GM21423 (cell line): ENCODE measurements around the gene RSPH10B.
"Not testable (repeated sequence)": the region's sequence is repeated elsewhere in the genome, so short reads cannot be mapped to it uniquely, and the experiment has no call there.

Experiments
- ATAC-seq: cut with Tn5 transposase; IDR thresholded peaks from one replicate; pipeline ENCODE4 v1.9.1; 2021; ENCODE audit warnings: mild to moderate bottlenecking, moderate library complexity; ENCODE audit not compliant: unreplicated experiment

RSPH10B gene

GRCh38 chr7:5930290-5930689, 40.2 kb downstream of the RSPH10B start:
- ATAC-seq: not testable (repeated sequence)

GRCh38 chr7:5926263-5926870, 44.1 kb downstream of the RSPH10B start:
- ATAC-seq: not testable (repeated sequence)

DNA sequence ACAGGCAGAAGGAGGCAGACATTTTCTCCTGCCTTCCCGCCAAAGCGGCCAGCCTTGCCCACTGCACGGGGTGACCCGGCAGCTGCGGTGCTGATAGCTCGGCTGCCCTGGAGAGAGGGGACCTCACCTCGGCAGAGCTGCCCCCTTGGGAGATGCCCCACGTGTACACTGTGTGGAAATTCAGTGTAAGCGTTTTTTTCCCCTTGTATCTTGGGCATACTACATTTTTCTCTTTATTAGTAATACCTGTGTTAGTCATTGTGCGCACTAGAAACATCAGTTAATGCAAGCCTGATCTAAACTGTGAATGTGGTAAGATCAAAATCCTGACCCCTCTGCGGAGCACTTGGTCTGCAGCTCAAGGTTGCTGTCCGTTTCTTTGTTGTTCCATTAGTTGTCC, 45.9 kb downstream of the RSPH10B start:
- not testable (repeated sequence) for ATAC-seq

- not testable (repeated sequence) for ATAC-seq
Measured at GRCh38 chr7:5924180-5924579, 46.3 kb downstream of the RSPH10B start.

DNA sequence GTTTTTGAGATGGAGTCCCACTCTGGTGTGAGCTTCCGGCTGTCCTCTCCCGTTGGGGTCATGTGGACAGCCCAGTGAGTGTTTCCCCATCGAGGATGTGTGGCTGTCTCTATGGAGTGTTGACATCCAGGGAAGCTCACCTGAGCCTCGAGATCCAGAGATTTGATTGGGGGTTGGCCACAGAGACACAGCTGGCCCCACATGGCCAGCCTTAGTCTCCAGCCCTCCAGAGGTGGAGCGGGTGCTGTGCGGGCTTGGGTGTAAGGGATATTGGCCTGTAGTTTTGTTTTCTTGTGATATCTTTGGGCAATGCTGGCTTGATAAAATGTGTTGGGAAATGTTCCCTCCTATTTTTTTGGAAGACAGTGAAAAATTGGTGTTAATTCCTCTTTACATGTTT, 54.0 kb downstream of the RSPH10B start:
- ATAC-seq: not testable (repeated sequence)

DNA sequence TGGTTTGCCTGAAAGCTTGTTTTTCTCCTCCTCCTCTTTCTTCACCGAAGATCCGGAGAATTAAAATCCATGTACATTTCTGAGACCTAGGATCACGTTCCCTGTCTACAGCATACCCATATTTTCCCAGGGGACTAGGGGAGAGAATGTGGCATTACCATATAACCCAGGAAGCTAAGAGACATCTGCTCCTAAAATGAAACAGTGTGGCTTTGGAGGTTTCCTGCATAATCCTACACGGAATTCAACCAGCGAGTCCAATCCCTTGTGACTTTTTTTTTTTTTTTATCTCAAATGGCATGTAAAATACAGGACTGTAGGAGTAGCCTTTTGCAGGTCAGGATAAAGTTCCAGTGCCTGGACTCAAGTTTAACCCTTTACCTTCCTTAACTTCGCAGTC, 61.7 kb downstream of the RSPH10B start:
- ATAC-seq: not testable (repeated sequence)

- not testable (repeated sequence) for ATAC-seq
Measured at GRCh38 chr7:5904726-5905125, 65.8 kb downstream of the RSPH10B start.

DNA sequence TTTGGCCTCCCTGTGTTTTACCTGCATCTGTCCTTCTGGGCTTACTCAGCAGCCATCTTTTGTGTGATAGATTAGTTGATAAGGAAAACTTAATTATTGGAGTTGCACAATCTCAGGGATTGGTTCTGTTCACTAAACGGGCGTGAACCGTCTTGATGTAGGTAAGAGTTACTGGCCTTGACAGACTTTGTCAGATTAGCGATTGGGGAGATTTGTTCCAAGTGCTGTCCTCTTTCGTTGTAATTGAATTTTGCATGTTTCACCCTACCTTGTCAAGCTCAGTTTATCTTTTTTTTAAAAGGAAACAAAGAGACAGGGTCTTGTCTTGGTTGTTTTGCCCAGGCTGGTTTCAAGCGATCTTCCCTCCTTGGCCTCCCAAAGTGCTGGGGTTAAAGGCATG, 67.5 kb downstream of the RSPH10B start:
- not testable (repeated sequence) for ATAC-seq

DNA sequence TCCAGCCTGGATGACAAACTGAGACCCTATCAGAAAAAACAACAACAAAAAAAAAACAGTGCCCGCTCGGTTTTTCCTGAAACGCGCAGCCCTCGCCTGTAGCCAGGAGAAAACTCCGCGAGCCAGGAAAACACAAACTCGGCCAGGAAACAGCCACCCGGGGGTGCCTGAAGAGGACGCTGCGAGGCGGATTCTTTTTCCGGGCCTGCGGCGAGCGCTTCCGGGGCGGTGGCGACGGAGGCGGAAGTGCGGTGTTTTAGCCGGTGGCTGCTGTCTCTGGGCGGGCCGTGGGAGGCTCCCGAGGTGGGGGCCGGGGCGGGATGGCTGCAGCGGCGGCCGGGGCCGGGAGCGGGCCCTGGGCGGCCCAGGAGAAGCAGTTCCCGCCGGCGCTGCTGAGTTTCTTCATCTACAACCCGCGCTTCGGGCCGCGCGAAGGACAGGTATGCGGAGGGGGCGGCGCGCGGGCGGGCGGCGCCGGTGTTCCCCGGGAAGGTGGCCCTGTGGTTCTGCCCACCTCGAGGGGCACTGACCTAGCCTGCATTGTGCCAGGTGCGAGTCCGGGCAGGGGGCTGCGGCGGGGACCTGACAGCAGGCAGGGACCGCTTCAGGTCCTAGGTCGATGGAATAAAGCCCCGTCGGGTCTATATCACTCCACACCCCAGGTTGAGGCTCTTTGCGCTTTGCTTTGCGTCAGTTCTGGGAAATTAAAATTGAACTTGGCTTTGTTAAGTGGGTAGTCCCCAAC, 71.8 kb downstream of the RSPH10B start, which contains the start of gene CCZ1:
TSS of gene CCZ1 (plus strand) at position 254 of the 745 bp plus-strand sequence. CDS start at position 321, 67 bp downstream.
- ATAC-seq: peak; percentile 93

DNA sequence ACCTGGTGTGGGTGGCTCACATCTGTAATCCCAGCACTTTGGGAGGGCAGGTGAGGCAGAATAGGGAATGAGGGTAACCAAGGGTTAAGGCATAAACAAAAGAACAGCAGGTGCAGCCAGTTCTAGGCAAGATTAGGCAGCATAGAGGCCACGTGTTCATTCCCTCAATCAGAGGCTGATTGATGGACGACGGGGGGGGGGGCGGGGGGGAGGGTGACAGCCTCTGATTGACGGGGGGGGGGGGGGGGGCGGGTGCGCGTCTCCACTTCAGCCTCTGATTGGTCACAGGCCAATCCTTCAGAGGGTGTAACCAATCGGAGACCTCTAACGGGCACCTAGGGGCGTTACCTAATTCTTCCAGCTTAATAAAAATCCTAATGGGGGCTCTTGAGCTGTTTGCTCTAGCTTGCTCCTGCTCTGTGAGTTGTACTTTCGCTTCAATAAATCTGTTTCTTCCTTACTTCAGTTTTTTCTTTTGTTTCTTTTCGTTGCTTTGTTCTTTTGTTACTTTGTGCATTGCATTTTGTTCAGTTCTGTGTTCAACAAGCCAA, 73.0 kb downstream of the RSPH10B start:
- ATAC-seq: not testable (repeated sequence)

- ATAC-seq: no peak
Measured at GRCh38 chr7:5892498-5892897, 78.0 kb downstream of the RSPH10B start.

DNA sequence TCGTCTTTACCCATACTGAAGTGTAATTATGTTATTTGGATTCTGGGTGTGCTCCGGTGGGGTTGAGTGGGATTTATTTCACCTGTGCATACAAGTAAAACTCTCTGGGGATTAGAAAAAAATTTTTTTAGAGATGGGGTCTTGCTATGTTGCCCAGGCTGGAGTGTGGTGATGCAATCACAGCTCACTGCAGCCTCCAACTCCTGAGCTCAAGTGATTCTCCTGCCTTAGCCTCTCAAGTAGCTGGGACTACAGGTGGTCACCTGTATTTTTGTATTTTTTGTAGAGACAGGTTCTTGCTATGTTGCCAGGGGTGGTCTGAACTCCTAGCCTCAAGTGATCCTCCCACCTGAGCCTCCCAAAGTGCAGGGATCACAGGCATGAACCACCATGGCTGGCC, 80.2 kb downstream of the RSPH10B start:
- ATAC-seq: not testable (repeated sequence)

DNA sequence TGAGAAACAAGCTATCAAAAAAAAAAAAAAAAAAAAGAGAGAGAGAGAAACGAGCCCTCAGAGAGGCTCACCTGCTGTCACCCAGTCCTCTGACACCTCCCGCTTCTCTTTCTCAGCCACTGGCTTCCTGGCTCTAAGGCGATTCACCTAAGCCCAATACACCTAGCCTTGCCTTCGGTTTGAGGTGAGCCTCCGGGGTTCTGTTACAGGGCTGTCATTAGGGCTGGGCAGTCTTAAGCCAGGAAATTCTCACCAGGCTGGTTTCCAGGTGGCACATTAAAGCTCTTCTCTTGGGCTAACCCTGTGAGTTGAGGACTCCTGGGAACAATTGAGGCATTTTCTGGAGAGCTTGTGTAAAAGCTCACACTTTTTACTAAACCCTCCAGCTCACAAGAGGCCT, 82.5 kb downstream of the RSPH10B start:
- ATAC-seq: not testable (repeated sequence)

DNA sequence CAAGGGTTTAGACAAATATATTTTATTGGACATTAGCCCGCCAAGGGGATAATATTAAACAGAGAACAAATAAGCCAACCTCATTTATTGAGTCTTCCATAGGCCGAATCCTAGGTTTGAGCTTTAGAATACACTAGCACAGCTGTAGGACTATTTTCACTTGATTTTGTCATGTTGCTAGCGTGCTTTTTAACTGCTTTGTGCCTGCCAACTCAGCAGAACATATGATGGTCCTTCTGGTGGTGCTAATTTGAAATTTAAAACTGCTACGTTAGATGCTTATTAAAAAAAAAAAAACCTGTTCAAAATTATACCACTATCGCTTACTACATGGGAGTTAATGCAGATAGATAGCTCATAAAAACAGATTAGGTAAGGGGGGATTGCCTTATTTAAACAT, 86.1 kb downstream of the RSPH10B start:
- ATAC-seq: not testable (repeated sequence)

DNA sequence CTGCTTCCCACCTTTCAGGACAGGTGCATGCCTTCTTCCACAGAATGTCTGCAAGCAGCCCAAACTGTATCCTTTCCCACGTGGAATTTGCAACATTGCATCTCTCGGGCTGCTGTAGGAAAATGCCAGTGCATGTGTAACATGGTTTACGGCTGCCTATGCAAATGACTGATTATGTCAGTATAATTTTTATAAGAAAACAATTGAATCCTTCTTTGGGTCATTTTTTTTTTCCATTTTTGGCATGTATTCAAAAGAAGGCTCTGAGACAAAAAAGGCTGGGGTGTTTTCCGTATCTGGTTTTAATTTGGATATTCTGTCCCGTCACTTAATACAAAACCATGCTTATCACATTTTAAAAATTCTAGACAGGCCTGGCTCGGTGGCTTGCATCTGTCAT, 90.4 kb downstream of the RSPH10B start:
- not testable (repeated sequence) for ATAC-seq

DNA sequence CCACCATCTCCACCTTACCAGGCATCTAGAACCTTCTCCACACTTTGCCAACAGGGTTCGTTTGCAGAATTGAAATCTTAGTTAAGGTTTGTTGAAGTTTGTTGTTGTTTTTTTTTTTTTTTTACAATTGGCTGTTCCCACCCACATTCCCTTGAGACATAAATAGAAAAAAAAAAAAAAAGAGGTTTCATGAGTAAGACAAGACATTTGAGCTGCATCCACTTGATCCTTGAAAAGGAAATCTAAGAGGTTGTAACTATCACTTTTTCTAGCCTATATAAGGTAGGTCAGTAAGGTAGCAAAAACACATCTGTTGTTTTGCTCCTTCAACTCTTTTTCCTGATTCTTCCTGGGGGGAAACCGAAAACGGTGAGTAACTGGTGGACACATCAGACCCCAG, 90.9 kb downstream of the RSPH10B start:
- ATAC-seq: not testable (repeated sequence)
